ENCODE data around the gene GJB4. TPM values are rescaled to one million over a fixed set of nuclear protein-coding genes. Genes with fewer than 3 reads are reported as not detected.

The GJB4 gene
- polyA plus RNA-seq, 1 of the 3 experiments (the other 2 are of a cell fraction) = not detected

- Histone ChIP-seq H3K4me2 (no peak overlapping the region), H4K20me1 (ENCODE audit: insufficient read depth) (no peaks in the 10 kb centered on the region), H3K9ac (no peak overlapping the region), H3K9me3 (no peaks in the 10 kb centered on the region), H3K4me3 (ENCODE audit: low read depth in 2 of 2, low read length in 1 of 2) (no peak overlapping the region), H3K27me3 (ENCODE audit: insufficient read depth) (no peaks in the 10 kb centered on the region; the same call in 1 of the 2 replicates), H2AFZ (ENCODE audit: low read depth) (no peak overlapping the region), H3F3A (replicated peaks; ENCODE audit: insufficient read depth) (no peaks in the 10 kb centered on the region), H3K4me1 (ENCODE audit: control insufficient read depth in 1 of 2, insufficient read depth in 2 of 2, low read depth in 1 of 2, low read length in 1 of 2) (peaks cover 0 to 6% of the 10 kb centered on the region in 2 experiments; a peak in 1 of 4 replicates), H3K27ac (ENCODE audit: low read depth in 2 of 2, low read length in 1 of 2) (no peak overlapping the region), H3K36me3 (replicated peaks in 1 of 2; ENCODE audit: control insufficient read depth in 1 of 2, insufficient read depth in 2 of 2, low read length in 1 of 2) (no peaks in the 10 kb centered on the region), H3K9me2 (no peaks in the 10 kb centered on the region), H3K79me2 (ENCODE audit: insufficient read depth) (no peaks in the 10 kb centered on the region)
- DNase-seq = no peak
- 51% methylated on average over 5 of the region's 5 CpGs for WGBS (ENCODE audit: low lambda C conversion rate)
- ChIA-PET POLR2A (no interaction called here), CTCF (interaction anchor here (0.8 to 2.2 kb wide), 4 partner anchors 16 to 82 kb away, joined by 4 to 7 read pairs (median 5); no protein-coding TSS in a partner anchor)
- TF ChIP-seq MXI1 (IDR thresholded peaks at IDR 0.05; ENCODE audit: low read depth, low read length) (no peak), RAD21 (IDR thresholded peaks at IDR 0.05; ENCODE audit: low read length) (no peak), NRF1 (IDR thresholded peaks at IDR 0.05; ENCODE audit: low read depth, low read length) (no peak), GATA2 (CRISPR knock-in tag; IDR thresholded peaks at IDR 0.05) (no peak), MEF2A (IDR thresholded peaks at IDR 0.05; ENCODE audit: borderline replicate concordance, low read depth) (no peak), RFX5 (IDR thresholded peaks at IDR 0.05; ENCODE audit: low read length) (no peak)
- TF ChIP-seq, protein P1, sequence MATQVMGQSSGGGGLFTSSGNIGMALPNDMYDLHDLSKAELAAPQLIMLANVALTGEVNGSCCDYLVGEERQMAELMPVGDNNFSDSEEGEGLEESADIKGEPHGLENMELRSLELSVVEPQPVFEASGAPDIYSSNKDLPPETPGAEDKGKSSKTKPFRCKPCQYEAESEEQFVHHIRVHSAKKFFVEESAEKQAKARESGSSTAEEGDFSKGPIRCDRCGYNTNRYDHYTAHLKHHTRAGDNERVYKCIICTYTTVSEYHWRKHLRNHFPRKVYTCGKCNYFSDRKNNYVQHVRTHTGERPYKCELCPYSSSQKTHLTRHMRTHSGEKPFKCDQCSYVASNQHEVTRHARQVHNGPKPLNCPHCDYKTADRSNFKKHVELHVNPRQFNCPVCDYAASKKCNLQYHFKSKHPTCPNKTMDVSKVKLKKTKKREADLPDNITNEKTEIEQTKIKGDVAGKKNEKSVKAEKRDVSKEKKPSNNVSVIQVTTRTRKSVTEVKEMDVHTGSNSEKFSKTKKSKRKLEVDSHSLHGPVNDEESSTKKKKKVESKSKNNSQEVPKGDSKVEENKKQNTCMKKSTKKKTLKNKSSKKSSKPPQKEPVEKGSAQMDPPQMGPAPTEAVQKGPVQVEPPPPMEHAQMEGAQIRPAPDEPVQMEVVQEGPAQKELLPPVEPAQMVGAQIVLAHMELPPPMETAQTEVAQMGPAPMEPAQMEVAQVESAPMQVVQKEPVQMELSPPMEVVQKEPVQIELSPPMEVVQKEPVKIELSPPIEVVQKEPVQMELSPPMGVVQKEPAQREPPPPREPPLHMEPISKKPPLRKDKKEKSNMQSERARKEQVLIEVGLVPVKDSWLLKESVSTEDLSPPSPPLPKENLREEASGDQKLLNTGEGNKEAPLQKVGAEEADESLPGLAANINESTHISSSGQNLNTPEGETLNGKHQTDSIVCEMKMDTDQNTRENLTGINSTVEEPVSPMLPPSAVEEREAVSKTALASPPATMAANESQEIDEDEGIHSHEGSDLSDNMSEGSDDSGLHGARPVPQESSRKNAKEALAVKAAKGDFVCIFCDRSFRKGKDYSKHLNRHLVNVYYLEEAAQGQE (IDR thresholded peaks at IDR 0.05; ENCODE audit: low read depth, low read length) = no peak
Measured at GRCh38 chr1:34770891-34771504, 11.5 kb downstream of the GJB4 start.

- H4K20me1 ChIP-seq (ENCODE audit: insufficient read depth) = no peaks in the 10 kb centered on the region
- no peak for DNase-seq
- ChIA-PET POLR2A (no interaction called here), CTCF (interaction anchor here (0.7 to 2.2 kb wide), 5 partner anchors 9 to 81 kb away, joined by 3 to 7 read pairs (median 4); partner anchors contain the start of gene GJB3)
- H3F3A ChIP-seq (replicated peaks; ENCODE audit: insufficient read depth) = no peaks in the 10 kb centered on the region
- no peaks in the 10 kb centered on the region; the same call in 1 of the 2 replicates for H3K27me3 ChIP-seq (ENCODE audit: insufficient read depth)
- H3K9me2 ChIP-seq = no peaks in the 10 kb centered on the region
- H3K4me3 ChIP-seq (ENCODE audit: low read depth in 2 of 2, low read length in 1 of 2) = no peak overlapping the region
- H3K9me3 ChIP-seq = no peaks in the 10 kb centered on the region
- H3K4me1 ChIP-seq (ENCODE audit: control insufficient read depth in 1 of 2, insufficient read depth in 2 of 2, low read depth in 1 of 2, low read length in 1 of 2) = peaks cover 0 to 6% of the 10 kb centered on the region in 2 experiments; a peak in 1 of 4 replicates
- H3K27ac ChIP-seq (ENCODE audit: low read depth in 2 of 2, low read length in 1 of 2) = no peak overlapping the region
- no peaks in the 10 kb centered on the region for H3K79me2 ChIP-seq (ENCODE audit: insufficient read depth)
- H3K4me2 ChIP-seq = no peak overlapping the region
- no peaks in the 10 kb centered on the region for H3K36me3 ChIP-seq (replicated peaks in 1 of 2; ENCODE audit: control insufficient read depth in 1 of 2, insufficient read depth in 2 of 2, low read length in 1 of 2)
- H2AFZ ChIP-seq (ENCODE audit: low read depth) = no peak overlapping the region
- H3K9ac ChIP-seq = no peak overlapping the region
- WGBS (ENCODE audit: low lambda C conversion rate) = 52% methylated on average over 16 of the region's 16 CpGs
- TF ChIP-seq YY1 (IDR thresholded peaks at IDR 0.05; ENCODE audit: low read depth) (no peak), SIN3A (IDR thresholded peaks at IDR 0.05; ENCODE audit: borderline replicate concordance, low read depth, low read length) (no peak), GATA2 (CRISPR knock-in tag; IDR thresholded peaks at IDR 0.05) (no peak), CHD2 (IDR thresholded peaks at IDR 0.05; ENCODE audit: low read length, partially characterized antibody) (no peak), NRF1 (IDR thresholded peaks at IDR 0.05; ENCODE audit: low read depth, low read length) (no peak), FOSL2 (IDR thresholded peaks at IDR 0.05; ENCODE audit: borderline replicate concordance, low read depth) (no peak), ELF1 (IDR thresholded peaks at IDR 0.05) (no peak), EZH2phosphoT487 (IDR thresholded peaks at IDR 0.05; ENCODE audit: borderline replicate concordance, low read depth) (no peak), RCOR1 (IDR thresholded peaks at IDR 0.05; ENCODE audit: low read length) (no peak), JUND (IDR thresholded peaks at IDR 0.05) (no peak), ZBTB33 (IDR thresholded peaks at IDR 0.05; ENCODE audit: borderline replicate concordance, low read depth) (no peak)
- TF ChIP-seq, protein P1 (IDR thresholded peaks at IDR 0.05; ENCODE audit: low read depth, low read length) = no peak
Measured at GRCh38 chr1:34771573-34772371, 12.2 kb downstream of the GJB4 start.
